ENCODE results near the gene MANEAL.

MANEAL gene

GRCh38 chr1:37844536-37844935 is 50.9 kb downstream of the MANEAL start:
- no peak overlapping the region for H3K4me3 ChIP-seq (ENCODE audit: low read depth, low read length)
- peaks cover under 1 to 52% of the 10 kb centered on the region in 2 experiments; a peak in 2 of 3 replicates for H3K36me3 ChIP-seq (ENCODE audit: control insufficient read depth in 2 of 2, insufficient read depth in 1 of 2, low read length in 2 of 2)
- H3K4me1 ChIP-seq (ENCODE audit: control insufficient read depth, insufficient read depth, low read length): no peaks in the 10 kb centered on the region
- ChIA-PET POLR2A (interaction anchor here (0.8 kb wide), 1 partner anchor 15 kb away, joined by 3 read pairs; the partner anchor contains the start of gene MTF1), CTCF (interaction anchor here (1.0 kb wide), 1 partner anchor 15 kb away, joined by 5 read pairs; the partner anchor contains the start of gene MTF1)
- H3K27ac ChIP-seq (ENCODE audit: extremely low read depth, low read depth, low read length): no peak overlapping the region
- H3K9me3 ChIP-seq (ENCODE audit: control insufficient read depth, insufficient read depth, low read depth, low read length): no peaks in the 10 kb centered on the region
- TF ChIP-seq TCF7L2 (IDR thresholded peaks at IDR 0.05; ENCODE audit: borderline replicate concordance, low read depth, low read length) (no peak), ZFP41 (tag by site-specific recombination; IDR thresholded peaks at IDR 0.05; ENCODE audit: borderline replicate concordance) (no peak), ZNF544 (tag by site-specific recombination; IDR thresholded peaks at IDR 0.05) (no peak), ZNF785 (tag by site-specific recombination; IDR thresholded peaks at IDR 0.05) (no peak), ZNF280C (tag by site-specific recombination; IDR thresholded peaks at IDR 0.05) (no peak), ZNF677 (tag by site-specific recombination; IDR thresholded peaks at IDR 0.05) (no peak), ZNF404 (tag by site-specific recombination; IDR thresholded peaks at IDR 0.05) (no peak), ZNF747 (tag by site-specific recombination; IDR thresholded peaks at IDR 0.05) (no peak), ZNF423 (tag by site-specific recombination; IDR thresholded peaks at IDR 0.05) (no peak), WT1 (tag by site-specific recombination; IDR thresholded peaks at IDR 0.05) (no peak), ZIC2 (tag by site-specific recombination; IDR thresholded peaks at IDR 0.05) (no peak), BCL11B (tag by site-specific recombination; IDR thresholded peaks at IDR 0.05; ENCODE audit: low read depth) (no peak), KLF17 (tag by site-specific recombination; IDR thresholded peaks at IDR 0.05) (no peak), SCRT1 (tag by site-specific recombination; IDR thresholded peaks at IDR 0.05; ENCODE audit: borderline replicate concordance) (no peak), PRDM1 (tag by site-specific recombination; IDR thresholded peaks at IDR 0.05) (no peak), ZNF175 (tag by site-specific recombination; IDR thresholded peaks at IDR 0.05) (no peak)

DNA sequence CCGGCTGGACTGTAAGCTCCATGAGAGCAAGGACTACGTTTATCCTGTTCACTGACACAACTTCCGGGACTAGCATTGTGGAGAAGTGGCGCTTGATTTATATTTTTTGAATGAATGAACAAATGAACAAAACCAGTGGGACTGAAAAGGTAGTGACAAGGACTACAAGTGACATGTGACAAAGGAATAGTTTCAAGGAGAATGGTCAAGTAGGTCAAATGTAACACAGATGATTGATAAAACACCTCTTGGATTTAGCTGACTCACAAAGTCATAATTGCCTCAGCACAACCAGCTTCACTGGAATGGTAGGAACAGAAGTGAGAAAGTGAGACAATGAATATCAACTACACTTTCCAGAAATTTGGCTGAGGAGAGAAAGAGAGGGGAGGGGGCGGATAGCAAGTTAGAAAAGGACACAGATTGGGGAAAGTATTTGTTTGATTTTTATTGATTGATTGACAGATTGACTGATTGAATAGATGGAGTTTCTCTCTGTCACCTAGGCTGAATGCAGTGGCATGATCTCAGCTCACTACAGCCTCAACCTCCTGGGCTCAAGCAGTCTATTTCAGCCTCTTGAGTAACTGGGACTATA is 51.5 kb downstream of the MANEAL start:
- TF ChIP-seq PRDM1 (tag by site-specific recombination; IDR thresholded peaks at IDR 0.05) (peak; percentile 60), ZNF692 (tag by site-specific recombination; IDR thresholded peaks at IDR 0.05) (no peak)
- CTCF ChIA-PET: interaction anchor here (1.0 kb wide), 1 partner anchor 14 kb away, joined by 5 read pairs; the partner anchor contains the start of gene MTF1
- Histone ChIP-seq H3K4me1 (ENCODE audit: control insufficient read depth, insufficient read depth, low read length) (no peaks in the 10 kb centered on the region), H3K36me3 (ENCODE audit: control insufficient read depth in 2 of 2, insufficient read depth in 1 of 2, low read length in 2 of 2) (peaks cover 4 to 51% of the 10 kb centered on the region in 2 experiments; a peak in 2 of 3 replicates), H3K27ac (ENCODE audit: extremely low read depth, low read depth, low read length) (no peak overlapping the region), H3K9me3 (ENCODE audit: control insufficient read depth, insufficient read depth, low read depth, low read length) (no peaks in the 10 kb centered on the region), H3K4me3 (ENCODE audit: low read depth, low read length) (no peak overlapping the region)
- POLR2A ChIA-PET: interaction anchor here (0.8 kb wide), 1 partner anchor 14 kb away, joined by 3 read pairs; the partner anchor contains the start of gene MTF1
